Keratinocyte (primary cell): ENCODE measurements around the gene DCP1A. TPM values are rescaled to one million over a fixed set of nuclear protein-coding genes. Genes with fewer than 3 reads are reported as not detected.
"Not testable (repeated sequence)": the region's sequence is repeated elsewhere in the genome, so short reads cannot be mapped to it uniquely, and the experiment has no call there.

Experiments used
- DNase-seq: peaks from one replicate; pipeline ENCODE4 v3.0.0-alpha.2; 2011; ENCODE audit warnings: low read depth, missing footprints, low spot score
- FAIRE-seq: peaks from 2 replicates; lab custom pipeline; 2011; peaks lifted over from hg19 to GRCh38; lab: Jason Lieb, UNC
- H2AFZ ChIP-seq: 2 replicates; pipeline ENCODE4 v1.6.0; 2012; ENCODE audit warnings: low read length, control low read depth, inconsistent platforms; ENCODE audit not compliant: control insufficient read depth
- H3K27ac ChIP-seq: 2 replicates; pipeline ENCODE4 v1.5.1; 2011; ENCODE audit warnings: low read length; ENCODE audit not compliant: control insufficient read depth, insufficient read depth
- H3K27me3 ChIP-seq: 3 replicates; pipeline ENCODE4 v1.6.0; 2011; ENCODE audit warnings: low read length; ENCODE audit not compliant: control insufficient read depth, insufficient read depth; ENCODE audit errors: extremely low read depth
- H3K36me3 ChIP-seq, 2 experiments: 2 replicates in 1 of 2; 3 replicates in 1 of 2; pipeline ENCODE4 v1.5.1; 2011; ENCODE audit warnings: low read length in 2 of 2, mild to moderate bottlenecking in 1 of 2; ENCODE audit not compliant: control insufficient read depth in 2 of 2, insufficient read depth in 2 of 2; ENCODE audit errors: extremely low read depth in 1 of 2
- H3K4me1 ChIP-seq: 3 replicates; pipeline ENCODE4 v1.5.1; 2011; ENCODE audit warnings: low read length; ENCODE audit not compliant: control insufficient read depth, insufficient read depth; ENCODE audit errors: extremely low read depth
- H3K4me2 ChIP-seq: 3 replicates; pipeline ENCODE4 v1.6.0; 2011; ENCODE audit warnings: low read depth, low read length; ENCODE audit not compliant: control insufficient read depth, insufficient read depth; ENCODE audit errors: extremely low read depth
- H3K4me3 ChIP-seq, 3 experiments: fragments of 200-600 bp in 1 of 3; sonication (generic) in 1 of 3; 2 replicates in 2 of 3; 3 replicates in 1 of 3; pipeline ENCODE4 v1.5.1; 2011 to 2016; ENCODE audit warnings: low read length in 3 of 3, mild to moderate bottlenecking in 3 of 3, control low read depth in 2 of 3, inconsistent platforms in 1 of 3, low read depth in 1 of 3, mixed read lengths in 1 of 3, mixed run types in 1 of 3, moderate library complexity in 1 of 3; ENCODE audit not compliant: control insufficient read depth in 2 of 3, insufficient read depth in 2 of 3; ENCODE audit errors: extremely low read depth in 1 of 3
- H3K79me2 ChIP-seq: 2 replicates; pipeline ENCODE4 v1.6.0; 2012; ENCODE audit warnings: low read length; ENCODE audit not compliant: control insufficient read depth, insufficient read depth
- H3K9ac ChIP-seq: 3 replicates; pipeline ENCODE4 v1.6.0; 2011; ENCODE audit warnings: low read length; ENCODE audit not compliant: control insufficient read depth, insufficient read depth; ENCODE audit errors: extremely low read depth
- H3K9me1 ChIP-seq: 3 replicates; pipeline ENCODE4 v1.6.0; 2011; ENCODE audit warnings: low read length; ENCODE audit not compliant: control insufficient read depth, insufficient read depth; ENCODE audit errors: extremely low read depth
- H3K9me3 ChIP-seq: 2 replicates; pipeline ENCODE4 v1.5.1; 2012; ENCODE audit warnings: low read depth, low read length; ENCODE audit not compliant: control insufficient read depth
- H4K20me1 ChIP-seq: 3 replicates; pipeline ENCODE4 v1.6.0; 2011; ENCODE audit warnings: low read length; ENCODE audit not compliant: control insufficient read depth, insufficient read depth; ENCODE audit errors: extremely low read depth
- EZH2 ChIP-seq: IDR thresholded peaks from one replicate; pipeline ENCODE4 v1.6.1; 2012; ENCODE audit warnings: inconsistent platforms, mild to moderate bottlenecking, low read length, moderate library complexity
- dilution Hi-C: fragments of 300-500 bp; cut with MboI; formaldehyde crosslinking; loops from one replicate; pipeline ENCODE4 v1.7.0; 2020; ENCODE audit warnings: low sequenced_read_pairs; ENCODE audit not compliant: extremely low pct_ligation_motif_present
- polyA plus RNA-seq, 5 experiments: library from polyadenylated mRNA; depleted of rRNA in 3 of 5; stranded (reverse) in 3 of 5; stranded (forward) in 1 of 5; unstranded in 1 of 5; fragments of >200 nt; gene quantifications; 1 replicate in 1 of 5; 2 replicates in 3 of 5; 3 replicates in 1 of 5; pipeline versions ENCODE4 v1.2.1 to v1.2.3, GENCODE V29; 2011 to 2012; ENCODE audit warnings: missing spikeins in 2 of 5, low read depth in 1 of 5, low replicate concordance in 1 of 5
- TF ChIP-seq, protein P1 (sequence below), 3 experiments: IDR thresholded peaks in 1 of 3; conservative IDR thresholded peaks in 1 of 3; optimal IDR thresholded peaks in 1 of 3; 2 replicates in 2 of 3; 3 replicates in 1 of 3; pipeline versions ENCODE3 to v1.5.1; 2011; ENCODE audit warnings: low read length in 3 of 3, mild to moderate bottlenecking in 3 of 3, moderate library complexity in 2 of 3, control low read depth in 1 of 3, inconsistent platforms in 1 of 3; ENCODE audit not compliant: insufficient read depth in 2 of 3; ENCODE audit errors: extremely low read depth in 1 of 3

DCP1A gene
- polyA plus RNA-seq, 1 donor (not counting 4 experiments of a cell fraction or from before 2014, with no cell fraction given), result 15.0 TPM

DNA sequence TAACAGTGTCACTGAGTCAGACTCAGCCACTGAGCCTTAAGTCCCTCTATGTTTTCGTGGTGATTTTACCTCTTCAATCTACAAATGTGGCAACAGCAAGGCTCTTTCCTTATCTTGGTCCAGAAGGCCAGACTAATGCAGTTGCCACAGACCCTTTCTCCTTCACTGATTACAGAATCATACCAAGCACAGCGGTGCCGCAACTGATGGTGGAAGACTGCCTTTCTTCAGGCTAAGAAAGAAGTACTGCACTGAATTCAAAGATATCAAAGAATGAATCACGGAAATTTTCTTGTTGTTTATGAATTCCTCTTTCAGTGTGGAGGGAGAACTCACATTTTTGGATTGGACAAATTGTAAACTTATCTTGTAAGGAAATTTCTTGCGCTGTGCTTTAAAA, 18.6 kb downstream of the DCP1A start:
- H3K27me3 ChIP-seq, result no peaks in the 10 kb centered on the region
- FAIRE-seq, result no peak
- H3K79me2 ChIP-seq, result peaks cover 50% of the 10 kb centered on the region
- H3K4me1 ChIP-seq, result no peaks in the 10 kb centered on the region
- no peaks in the 10 kb centered on the region for H3K9me3 ChIP-seq
- no peaks in the 10 kb centered on the region for H4K20me1 ChIP-seq
- no peak overlapping the region for H3K9ac ChIP-seq
- no peak overlapping the region for H3K4me3 ChIP-seq
- no peaks in the 10 kb centered on the region for H3K9me1 ChIP-seq
- TF ChIP-seq, protein P1, sequence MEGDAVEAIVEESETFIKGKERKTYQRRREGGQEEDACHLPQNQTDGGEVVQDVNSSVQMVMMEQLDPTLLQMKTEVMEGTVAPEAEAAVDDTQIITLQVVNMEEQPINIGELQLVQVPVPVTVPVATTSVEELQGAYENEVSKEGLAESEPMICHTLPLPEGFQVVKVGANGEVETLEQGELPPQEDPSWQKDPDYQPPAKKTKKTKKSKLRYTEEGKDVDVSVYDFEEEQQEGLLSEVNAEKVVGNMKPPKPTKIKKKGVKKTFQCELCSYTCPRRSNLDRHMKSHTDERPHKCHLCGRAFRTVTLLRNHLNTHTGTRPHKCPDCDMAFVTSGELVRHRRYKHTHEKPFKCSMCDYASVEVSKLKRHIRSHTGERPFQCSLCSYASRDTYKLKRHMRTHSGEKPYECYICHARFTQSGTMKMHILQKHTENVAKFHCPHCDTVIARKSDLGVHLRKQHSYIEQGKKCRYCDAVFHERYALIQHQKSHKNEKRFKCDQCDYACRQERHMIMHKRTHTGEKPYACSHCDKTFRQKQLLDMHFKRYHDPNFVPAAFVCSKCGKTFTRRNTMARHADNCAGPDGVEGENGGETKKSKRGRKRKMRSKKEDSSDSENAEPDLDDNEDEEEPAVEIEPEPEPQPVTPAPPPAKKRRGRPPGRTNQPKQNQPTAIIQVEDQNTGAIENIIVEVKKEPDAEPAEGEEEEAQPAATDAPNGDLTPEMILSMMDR (optimal IDR thresholded peaks at IDR 0.05 in 1 of 3, IDR thresholded peaks at IDR 0.05 in 1 of 3, conservative IDR thresholded peaks at IDR 0.05 in 1 of 3; ENCODE audit: extremely low read depth in 1 of 3, insufficient read depth in 2 of 3, low read length in 3 of 3), result no peak
- no peak for TF ChIP-seq EZH2
- peaks cover 0 to 5% of the 10 kb centered on the region in 2 experiments for H3K36me3 ChIP-seq
- H3K4me2 ChIP-seq, result no peak overlapping the region
- H3K27ac ChIP-seq, result no peak overlapping the region
- no peak for DNase-seq
- dilution Hi-C loops, result no loop called here
- H2AFZ ChIP-seq, result no peak overlapping the region

DNA sequence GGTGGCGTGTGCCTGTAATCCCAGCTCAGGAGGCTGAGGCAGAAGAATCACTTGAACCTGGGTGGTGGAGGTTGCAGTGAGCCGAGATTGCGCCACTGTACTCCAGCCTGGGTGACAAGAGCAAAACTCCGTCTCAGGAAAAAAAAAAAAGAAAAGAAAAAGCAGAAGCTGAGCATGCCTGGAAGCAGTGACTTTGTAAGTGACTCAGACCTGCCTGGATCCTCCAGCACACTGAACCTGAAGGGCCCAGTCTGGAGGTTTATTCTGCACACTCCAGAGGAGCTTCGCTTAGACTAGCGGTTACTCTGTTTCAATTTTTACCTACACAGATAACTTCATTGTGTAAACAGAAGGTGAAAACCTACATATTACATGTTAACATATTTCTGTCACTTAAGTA, 19.4 kb downstream of the DCP1A start:
- dilution Hi-C loops, FAIRE-seq: not testable (repeated sequence)
- peaks cover 58% of the 10 kb centered on the region for H3K79me2 ChIP-seq

DNA sequence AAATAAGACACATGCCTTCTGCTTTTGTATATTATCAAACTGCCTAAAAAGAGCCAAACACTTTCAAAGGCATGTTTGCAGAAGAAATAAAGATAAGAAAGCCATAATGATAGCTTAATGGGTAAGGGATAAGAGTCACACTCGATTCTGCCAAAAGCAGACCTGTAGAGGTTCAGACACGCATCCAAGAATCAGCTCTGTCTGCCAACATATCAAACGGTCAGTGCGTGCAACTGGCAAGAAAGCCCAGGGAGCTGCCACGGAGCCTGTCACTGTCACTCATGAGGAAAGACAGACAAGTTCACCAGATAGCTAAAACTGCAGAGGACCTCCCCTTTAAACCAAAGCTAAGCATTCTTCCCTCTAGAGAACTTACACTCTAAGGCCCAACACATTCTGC, 23.2 kb downstream of the DCP1A start:
- Histone ChIP-seq H3K4me1 (no peaks in the 10 kb centered on the region), H3K79me2 (peaks cover 57% of the 10 kb centered on the region), H4K20me1 (no peaks in the 10 kb centered on the region), H3K36me3 (peaks cover 5 to 7% of the 10 kb centered on the region in 2 experiments), H3K9me3 (no peaks in the 10 kb centered on the region), H3K4me2 (no peak overlapping the region), H3K9ac (no peak overlapping the region), H3K9me1 (no peaks in the 10 kb centered on the region), H3K27ac (no peak overlapping the region), H3K27me3 (no peaks in the 10 kb centered on the region), H3K4me3 (no peak overlapping the region), H2AFZ (no peak overlapping the region)
- dilution Hi-C loops, result no loop called here
- TF ChIP-seq EZH2, result no peak
- TF ChIP-seq, protein P1 (optimal IDR thresholded peaks at IDR 0.05 in 1 of 3, IDR thresholded peaks at IDR 0.05 in 1 of 3, conservative IDR thresholded peaks at IDR 0.05 in 1 of 3; ENCODE audit: extremely low read depth in 1 of 3, insufficient read depth in 2 of 3, low read length in 3 of 3), result no peak
- no peak for DNase-seq
- FAIRE-seq, result no peak

More for the DNA sequence above, 19.4 kb downstream of the DCP1A start:
- not testable (repeated sequence) for H3K9me1 ChIP-seq, H3K9ac ChIP-seq, H3K36me3 ChIP-seq, H2AFZ ChIP-seq, H3K27ac ChIP-seq, H3K4me2 ChIP-seq, H3K4me3 ChIP-seq, DNase-seq, H4K20me1 ChIP-seq, H3K4me1 ChIP-seq, H3K27me3 ChIP-seq, H3K9me3 ChIP-seq
